Breast epithelium (tissue), 3 donors: ENCODE data around the gene ERN1.

Experiments used
- POLR2A ChIP-seq: fragments of 450-650 bp; IDR thresholded peaks from one replicate; pipeline ENCODE4 v1.6.1; 2016; ENCODE audit warnings: antibody characterized with exemption, mild to moderate bottlenecking, moderate library complexity
- POLR2AphosphoS5 ChIP-seq, 3 donors: sonication (generic); formaldehyde crosslinking; IDR thresholded peaks; one replicate each; pipeline ENCODE4 v1.6.1; 2017; ENCODE audit warnings: antibody characterized with exemption in 3 of 3
- TF ChIP-seq, protein P1 (sequence below), 3 donors: fragments of 450-650 bp; IDR thresholded peaks; one replicate each; pipeline ENCODE4 v1.5.1; 2016 to 2017; ENCODE audit warnings: antibody characterized with exemption in 3 of 3, mild to moderate bottlenecking in 3 of 3, moderate library complexity in 3 of 3

DNA sequence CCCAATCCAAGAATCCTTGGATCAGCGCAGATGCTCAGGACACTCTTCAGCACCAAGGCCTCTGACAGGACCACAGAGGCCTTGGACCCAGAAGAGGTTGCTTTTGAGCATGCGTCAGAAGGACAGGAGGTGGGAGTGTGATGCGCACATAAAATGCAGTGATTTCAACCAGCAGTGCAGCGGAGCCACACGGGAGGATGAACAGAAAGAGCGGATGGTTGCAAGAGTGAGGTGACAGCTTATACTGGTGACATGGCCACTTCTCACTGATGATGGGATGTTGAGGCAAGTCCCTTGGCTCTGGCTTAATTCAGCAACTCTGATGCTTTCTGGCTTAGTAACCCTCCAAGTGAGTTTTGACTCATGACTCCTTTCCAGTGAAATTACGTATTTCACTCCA, 25.2 kb upstream of the ERN1 start:
- TF ChIP-seq, protein P1, sequence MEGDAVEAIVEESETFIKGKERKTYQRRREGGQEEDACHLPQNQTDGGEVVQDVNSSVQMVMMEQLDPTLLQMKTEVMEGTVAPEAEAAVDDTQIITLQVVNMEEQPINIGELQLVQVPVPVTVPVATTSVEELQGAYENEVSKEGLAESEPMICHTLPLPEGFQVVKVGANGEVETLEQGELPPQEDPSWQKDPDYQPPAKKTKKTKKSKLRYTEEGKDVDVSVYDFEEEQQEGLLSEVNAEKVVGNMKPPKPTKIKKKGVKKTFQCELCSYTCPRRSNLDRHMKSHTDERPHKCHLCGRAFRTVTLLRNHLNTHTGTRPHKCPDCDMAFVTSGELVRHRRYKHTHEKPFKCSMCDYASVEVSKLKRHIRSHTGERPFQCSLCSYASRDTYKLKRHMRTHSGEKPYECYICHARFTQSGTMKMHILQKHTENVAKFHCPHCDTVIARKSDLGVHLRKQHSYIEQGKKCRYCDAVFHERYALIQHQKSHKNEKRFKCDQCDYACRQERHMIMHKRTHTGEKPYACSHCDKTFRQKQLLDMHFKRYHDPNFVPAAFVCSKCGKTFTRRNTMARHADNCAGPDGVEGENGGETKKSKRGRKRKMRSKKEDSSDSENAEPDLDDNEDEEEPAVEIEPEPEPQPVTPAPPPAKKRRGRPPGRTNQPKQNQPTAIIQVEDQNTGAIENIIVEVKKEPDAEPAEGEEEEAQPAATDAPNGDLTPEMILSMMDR (IDR thresholded peaks at IDR 0.05): no peak
- TF ChIP-seq POLR2A (no peak), POLR2AphosphoS5 (IDR thresholded peaks at IDR 0.05) (no peak)
